Measurements from ENCODE around the gene ETS1. TPM values are rescaled to one million over a fixed set of nuclear protein-coding genes. Genes with fewer than 3 reads are reported as not detected.

The ETS1 gene
- total RNA-seq, 2 donors from 2014 or later: 23.0 to 38.0 TPM

GRCh38 chr11:128580612-128581011, 6.7 kb downstream of the ETS1 start:
- no peak for ATAC-seq
- DNase-seq: no peak
- intact Hi-C loops (cut with DNase I, micrococcal nuclease): no loop called here

GRCh38 chr11:128579798-128580504, 7.4 kb downstream of the ETS1 start:
- ATAC-seq (no peak), DNase-seq (no peak)
- intact Hi-C loops (cut with DNase I, micrococcal nuclease): no loop called here

GRCh38 chr11:128576555-128576954, 10.8 kb downstream of the ETS1 start:
- DNase-seq: no peak
- intact Hi-C loops (cut with DNase I, micrococcal nuclease): no loop called here
- ATAC-seq: peak; percentile 27

GRCh38 chr11:128575961-128576350, 11.4 kb downstream of the ETS1 start:
- intact Hi-C loops (cut with DNase I, micrococcal nuclease): no loop called here
- peak; percentile 99 for ATAC-seq
- DNase-seq: no peak

- intact Hi-C loops (cut with DNase I, micrococcal nuclease): no loop called here
- peak; percentile 40 for ATAC-seq
- no peak for DNase-seq
Measured at GRCh38 chr11:128575174-128575960, 12.0 kb downstream of the ETS1 start.

GRCh38 chr11:128574576-128575011, 12.8 kb downstream of the ETS1 start:
- no peak for ATAC-seq
- intact Hi-C loops (cut with DNase I, micrococcal nuclease): no loop called here
- DNase-seq: no peak

GRCh38 chr11:128573638-128574037, 13.7 kb downstream of the ETS1 start:
- ATAC-seq: no peak
- no peak for DNase-seq

GRCh38 chr11:128572965-128573364, 14.4 kb downstream of the ETS1 start:
- ATAC-seq: no peak
- no peak for DNase-seq
- intact Hi-C loops (cut with DNase I, micrococcal nuclease): no loop called here

More at GRCh38 chr11:128573638-128574037, 13.7 kb downstream of the ETS1 start:
- intact Hi-C loops (cut with DNase I, micrococcal nuclease): no loop called here

- ATAC-seq (no peak), DNase-seq (no peak)
- intact Hi-C loops (cut with DNase I, micrococcal nuclease): no loop called here
Measured at GRCh38 chr11:128570632-128571031, 16.7 kb downstream of the ETS1 start.

GRCh38 chr11:128569291-128569690, 18.1 kb downstream of the ETS1 start:
- no peak for ATAC-seq
- intact Hi-C loops (cut with DNase I, micrococcal nuclease): no loop called here
- no peak for DNase-seq

- DNase-seq (no peak), ATAC-seq (no peak)
- intact Hi-C loops (cut with DNase I, micrococcal nuclease): no loop called here
Measured at GRCh38 chr11:128568166-128568778, 19.1 kb downstream of the ETS1 start.

- DNase-seq (no peak), ATAC-seq (no peak)
- intact Hi-C loops (cut with DNase I, micrococcal nuclease): no loop called here
Measured at GRCh38 chr11:128567130-128567529, 20.2 kb downstream of the ETS1 start.

- ATAC-seq (peak; percentile 96), DNase-seq (peak; percentile 46 to 74)
- intact Hi-C loops (cut with DNase I, micrococcal nuclease): no loop called here
Measured at GRCh38 chr11:128565881-128566280, 21.5 kb downstream of the ETS1 start.

GRCh38 chr11:128564642-128565245, 22.6 kb downstream of the ETS1 start:
- intact Hi-C loops (cut with DNase I, micrococcal nuclease): no loop called here
- no peak for DNase-seq
- no peak for ATAC-seq

- peak; percentile 61 for ATAC-seq
- peak in 1 of 2 donors; percentile 40 for DNase-seq
- intact Hi-C loops (cut with DNase I, micrococcal nuclease): no loop called here
Measured at GRCh38 chr11:128563942-128564641, 23.3 kb downstream of the ETS1 start.

- intact Hi-C loops (cut with DNase I, micrococcal nuclease): no loop called here
- ATAC-seq (no peak), DNase-seq (no peak)
Measured at GRCh38 chr11:128563308-128563707, 24.1 kb downstream of the ETS1 start.

GRCh38 chr11:128559496-128560103, 27.8 kb downstream of the ETS1 start:
- DNase-seq (no peak), ATAC-seq (no peak)
- intact Hi-C loops (cut with DNase I, micrococcal nuclease): no loop called here

GRCh38 chr11:128555606-128556005, 31.8 kb downstream of the ETS1 start:
- intact Hi-C loops (cut with DNase I, micrococcal nuclease): loop anchor here in 1 of 2 donors (2.0 kb wide), 1 partner anchor 75 kb away; no protein-coding TSS in a partner anchor
- ATAC-seq: peak; percentile 44
- DNase-seq: no peak

All from left colon (tissue), 2 donors.